ENCODE results near the gene XKR8. TPM values are rescaled to one million over a fixed set of nuclear protein-coding genes. Genes with fewer than 3 reads are reported as not detected.

The XKR8 gene
- total RNA-seq, 1 donor from 2014 or later = 15.6 TPM

- no peak for DNase-seq (ENCODE audit: low spot score in 2 of 2)
- Histone ChIP-seq H3K27me3 (no peaks in the 10 kb centered on the region), H3K36me3 (no peaks in the 10 kb centered on the region), H3K9me3 (no peaks in the 10 kb centered on the region), H3K27ac (no peak overlapping the region), H3K4me1 (no peaks in the 10 kb centered on the region), H3K4me3 (no peak overlapping the region)
- no peak for TF ChIP-seq CTCF (IDR thresholded peaks at IDR 0.05)
- intact Hi-C loops (cut with DNase I) = no loop called here
These were observed 14.8 kb upstream of the XKR8 start for GRCh38 chr1:27945020-27945419.

GRCh38 chr1:27949027-27949426 lies 10.7 kb upstream of the XKR8 start:
- TF ChIP-seq CTCF (IDR thresholded peaks at IDR 0.05) = no peak
- intact Hi-C loops (cut with DNase I) = no loop called here
- Histone ChIP-seq H3K4me3 (no peak overlapping the region), H3K27me3 (no peaks in the 10 kb centered on the region), H3K27ac (no peak overlapping the region), H3K36me3 (no peaks in the 10 kb centered on the region), H3K9me3 (no peaks in the 10 kb centered on the region), H3K4me1 (no peaks in the 10 kb centered on the region)
- no peak for DNase-seq (ENCODE audit: low spot score in 2 of 2)

- H3K4me1 ChIP-seq = no peaks in the 10 kb centered on the region
- no peak for DNase-seq (ENCODE audit: low spot score in 2 of 2)
- H3K36me3 ChIP-seq = no peaks in the 10 kb centered on the region
- intact Hi-C loops (cut with DNase I) = no loop called here
- H3K4me3 ChIP-seq = no peak overlapping the region
- no peak overlapping the region for H3K27ac ChIP-seq
- H3K27me3 ChIP-seq = no peaks in the 10 kb centered on the region
- no peaks in the 10 kb centered on the region for H3K9me3 ChIP-seq
- no peak for TF ChIP-seq CTCF (IDR thresholded peaks at IDR 0.05)
These were observed 8.4 kb upstream of the XKR8 start for GRCh38 chr1:27951396-27951795.

- no peak for TF ChIP-seq CTCF (IDR thresholded peaks at IDR 0.05)
- Histone ChIP-seq H3K9me3 (no peaks in the 10 kb centered on the region), H3K4me1 (no peaks in the 10 kb centered on the region), H3K36me3 (no peaks in the 10 kb centered on the region), H3K4me3 (no peak overlapping the region), H3K27me3 (no peaks in the 10 kb centered on the region), H3K27ac (no peak overlapping the region)
- intact Hi-C loops (cut with DNase I) = no loop called here
- no peak for DNase-seq (ENCODE audit: low spot score in 2 of 2)
These were observed 7.6 kb upstream of the XKR8 start for GRCh38 chr1:27952147-27952546.

- DNase-seq (ENCODE audit: low spot score in 2 of 2) = no peak
- Histone ChIP-seq H3K4me3 (no peak overlapping the region), H3K27ac (no peak overlapping the region), H3K36me3 (no peaks in the 10 kb centered on the region), H3K27me3 (no peaks in the 10 kb centered on the region), H3K4me1 (no peaks in the 10 kb centered on the region), H3K9me3 (no peaks in the 10 kb centered on the region)
- no peak for TF ChIP-seq CTCF (IDR thresholded peaks at IDR 0.05)
- intact Hi-C loops (cut with DNase I) = no loop called here
These were observed 5.6 kb upstream of the XKR8 start for GRCh38 chr1:27954186-27954585.

GRCh38 chr1:27955076-27955475 lies 4.7 kb upstream of the XKR8 start:
- TF ChIP-seq CTCF (IDR thresholded peaks at IDR 0.05) = no peak
- Histone ChIP-seq H3K27ac (no peak overlapping the region), H3K4me1 (no peaks in the 10 kb centered on the region), H3K36me3 (no peaks in the 10 kb centered on the region), H3K9me3 (no peaks in the 10 kb centered on the region), H3K27me3 (no peaks in the 10 kb centered on the region), H3K4me3 (no peak overlapping the region)
- no peak for DNase-seq (ENCODE audit: low spot score in 2 of 2)
- intact Hi-C loops (cut with DNase I) = no loop called here

Data from ascending aorta (tissue), 2 donors.